Stomach (tissue), 4 donors: ENCODE results near the gene TBP.

Source experiments
- EP300 ChIP-seq: sonication (generic); formaldehyde crosslinking; IDR thresholded peaks from one replicate; pipeline ENCODE4 v1.6.1; 2017; ENCODE audit warnings: antibody characterized with exemption
- TF ChIP-seq, protein P1 (sequence below), 7 experiments: fragments of 450-650 bp in 4 of 7; fragments of 200-600 bp in 3 of 7; sonication (generic) in 3 of 7; IDR thresholded peaks; one replicate each; pipeline ENCODE4 v1.5.1; 2016 to 2019; ENCODE audit warnings: antibody characterized with exemption in 7 of 7, control low read depth in 2 of 7, mild to moderate bottlenecking in 1 of 7

DNA sequence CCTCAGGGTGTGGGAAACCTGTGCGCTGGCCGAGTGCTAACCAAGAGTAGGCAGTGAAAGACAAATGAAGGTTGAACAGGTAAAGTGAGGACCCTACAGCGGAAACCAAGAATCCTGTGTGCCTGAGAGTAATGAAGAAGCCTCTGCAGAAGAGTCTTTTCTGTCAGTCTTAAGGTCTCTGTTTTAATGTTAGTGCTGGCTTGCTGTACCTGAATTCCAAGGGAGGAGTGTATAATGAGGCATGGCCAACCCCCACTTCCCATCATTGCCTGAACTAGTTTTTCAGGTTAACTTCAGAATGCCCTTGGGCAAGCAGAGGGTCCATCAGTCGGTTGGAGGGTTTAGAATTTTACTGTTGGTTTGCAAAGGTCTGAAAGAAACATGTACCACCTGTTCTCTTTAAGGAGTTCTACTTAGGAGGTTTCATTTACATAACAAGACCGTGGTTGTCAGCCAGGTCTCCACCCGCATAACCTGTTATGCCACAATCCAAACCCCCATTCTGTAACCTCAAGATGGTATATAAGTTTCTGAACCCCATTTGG, 30.9 kb downstream of the TBP start:
- TF ChIP-seq, protein P1, sequence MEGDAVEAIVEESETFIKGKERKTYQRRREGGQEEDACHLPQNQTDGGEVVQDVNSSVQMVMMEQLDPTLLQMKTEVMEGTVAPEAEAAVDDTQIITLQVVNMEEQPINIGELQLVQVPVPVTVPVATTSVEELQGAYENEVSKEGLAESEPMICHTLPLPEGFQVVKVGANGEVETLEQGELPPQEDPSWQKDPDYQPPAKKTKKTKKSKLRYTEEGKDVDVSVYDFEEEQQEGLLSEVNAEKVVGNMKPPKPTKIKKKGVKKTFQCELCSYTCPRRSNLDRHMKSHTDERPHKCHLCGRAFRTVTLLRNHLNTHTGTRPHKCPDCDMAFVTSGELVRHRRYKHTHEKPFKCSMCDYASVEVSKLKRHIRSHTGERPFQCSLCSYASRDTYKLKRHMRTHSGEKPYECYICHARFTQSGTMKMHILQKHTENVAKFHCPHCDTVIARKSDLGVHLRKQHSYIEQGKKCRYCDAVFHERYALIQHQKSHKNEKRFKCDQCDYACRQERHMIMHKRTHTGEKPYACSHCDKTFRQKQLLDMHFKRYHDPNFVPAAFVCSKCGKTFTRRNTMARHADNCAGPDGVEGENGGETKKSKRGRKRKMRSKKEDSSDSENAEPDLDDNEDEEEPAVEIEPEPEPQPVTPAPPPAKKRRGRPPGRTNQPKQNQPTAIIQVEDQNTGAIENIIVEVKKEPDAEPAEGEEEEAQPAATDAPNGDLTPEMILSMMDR (IDR thresholded peaks at IDR 0.05): no peak
- TF ChIP-seq EP300: no peak
